Measurements from ENCODE around the gene TNFRSF18. TPM values are rescaled to one million over a fixed set of nuclear protein-coding genes. Genes with fewer than 3 reads are reported as not detected.
"Not testable (repeated sequence)": the region's sequence is repeated elsewhere in the genome, so short reads cannot be mapped to it uniquely, and the experiment has no call there.

Gene TNFRSF18
- total and polyA plus RNA-seq, 2 experiments from 2014 or later, result 1.3 TPM; not detected in 1

- Histone ChIP-seq H3K9me3 (ENCODE audit: low read depth) (no peaks in the 10 kb centered on the region), H3K4me3 (no peak overlapping the region), H3K9me2 (replicated peaks; ENCODE audit: insufficient read depth) (no peaks in the 10 kb centered on the region), H3K27ac (no peak overlapping the region), H3K36me3 (replicated peaks; ENCODE audit: insufficient read depth, low read depth) (no peaks in the 10 kb centered on the region), H3K79me2 (no peaks in the 10 kb centered on the region), H3K4me1 (ENCODE audit: insufficient read depth) (no peaks in the 10 kb centered on the region), H4K20me1 (ENCODE audit: insufficient read depth, poor library complexity, severe bottlenecking) (no peaks in the 10 kb centered on the region), H3K27me3 (no peaks in the 10 kb centered on the region), H2AFZ (no peak overlapping the region), H3K4me2 (no peak overlapping the region)
- WGBS (ENCODE audit: low lambda C conversion rate, missing lambda C conversion rate), result 89% methylated on average over 13 of the region's 13 CpGs
- DNase-seq (ENCODE audit: low spot score), result no peak
- TF ChIP-seq EZH2phosphoT487 (IDR thresholded peaks at IDR 0.05; ENCODE audit: low read depth, severe bottlenecking, unreplicated experiment) (no peak), EZH2 (IDR thresholded peaks at IDR 0.05; ENCODE audit: borderline replicate concordance) (no peak)
Measured at GRCh38 chr1:1196431-1197187, 9.8 kb downstream of the TNFRSF18 start.

- not testable (repeated sequence) for H3K79me2 ChIP-seq, H3K4me2 ChIP-seq
Measured at GRCh38 chr1:1195726-1196125, 10.7 kb downstream of the TNFRSF18 start.

GRCh38 chr1:1194723-1195122 lies 11.7 kb downstream of the TNFRSF18 start:
- Histone ChIP-seq H3K79me2 (no peaks in the 10 kb centered on the region), H3K4me2 (no peak overlapping the region), H3K9me2 (replicated peaks; ENCODE audit: insufficient read depth) (no peaks in the 10 kb centered on the region), H3K9me3 (ENCODE audit: low read depth) (no peaks in the 10 kb centered on the region), H3K4me3 (no peak overlapping the region), H3K4me1 (ENCODE audit: insufficient read depth) (no peaks in the 10 kb centered on the region), H3K27ac (no peak overlapping the region), H2AFZ (no peak overlapping the region), H3K27me3 (no peaks in the 10 kb centered on the region), H3K36me3 (replicated peaks; ENCODE audit: insufficient read depth, low read depth) (no peaks in the 10 kb centered on the region), H4K20me1 (ENCODE audit: insufficient read depth, poor library complexity, severe bottlenecking) (no peaks in the 10 kb centered on the region)
- TF ChIP-seq EZH2phosphoT487 (IDR thresholded peaks at IDR 0.05; ENCODE audit: low read depth, severe bottlenecking, unreplicated experiment), result no peak
- DNase-seq (ENCODE audit: low spot score), result no peak
- 82% methylated on average over 3 of the region's 3 CpGs for WGBS (ENCODE audit: low lambda C conversion rate, missing lambda C conversion rate)

More at GRCh38 chr1:1195726-1196125, 10.7 kb downstream of the TNFRSF18 start:
- not testable (repeated sequence) for H3K9me3 ChIP-seq (ENCODE audit: low read depth); H4K20me1 ChIP-seq (ENCODE audit: insufficient read depth, poor library complexity, severe bottlenecking); H3K9me2 ChIP-seq (replicated peaks; ENCODE audit: insufficient read depth); H3K27ac ChIP-seq; H2AFZ ChIP-seq; H3K4me1 ChIP-seq (ENCODE audit: insufficient read depth); H3K27me3 ChIP-seq; H3K4me3 ChIP-seq; H3K36me3 ChIP-seq (replicated peaks; ENCODE audit: insufficient read depth, low read depth); DNase-seq (ENCODE audit: low spot score)
- 85% methylated on average over 6 of the region's 6 CpGs for WGBS (ENCODE audit: low lambda C conversion rate, missing lambda C conversion rate)

GRCh38 chr1:1191734-1192133 lies 14.7 kb downstream of the TNFRSF18 start:
- 91% methylated on average over 11 of the region's 11 CpGs for WGBS (ENCODE audit: low lambda C conversion rate, missing lambda C conversion rate)
- Histone ChIP-seq H2AFZ (no peak overlapping the region), H3K27ac (no peak overlapping the region), H3K9me3 (ENCODE audit: low read depth) (no peaks in the 10 kb centered on the region), H3K4me3 (no peak overlapping the region), H3K4me2 (no peak overlapping the region), H3K36me3 (replicated peaks; ENCODE audit: insufficient read depth, low read depth) (no peaks in the 10 kb centered on the region), H3K27me3 (no peaks in the 10 kb centered on the region), H3K79me2 (no peaks in the 10 kb centered on the region), H3K4me1 (ENCODE audit: insufficient read depth) (no peaks in the 10 kb centered on the region), H4K20me1 (ENCODE audit: insufficient read depth, poor library complexity, severe bottlenecking) (no peaks in the 10 kb centered on the region), H3K9me2 (replicated peaks; ENCODE audit: insufficient read depth) (no peaks in the 10 kb centered on the region)
- TF ChIP-seq EZH2 (IDR thresholded peaks at IDR 0.05; ENCODE audit: borderline replicate concordance), result no peak
- no peak for TF ChIP-seq CTCF (IDR thresholded peaks at IDR 0.05; ENCODE audit: poor library complexity)
- no peak for TF ChIP-seq EZH2phosphoT487 (IDR thresholded peaks at IDR 0.05; ENCODE audit: low read depth, severe bottlenecking, unreplicated experiment)
- DNase-seq (ENCODE audit: low spot score), result no peak

GRCh38 chr1:1189111-1189510 lies 17.3 kb downstream of the TNFRSF18 start:
- no peaks in the 10 kb centered on the region for H3K4me1 ChIP-seq (ENCODE audit: insufficient read depth)
- no peak overlapping the region for H3K4me3 ChIP-seq
- H3K9me3 ChIP-seq (ENCODE audit: low read depth), result no peaks in the 10 kb centered on the region
- H3K79me2 ChIP-seq, result no peaks in the 10 kb centered on the region
- H3K4me2 ChIP-seq, result no peak overlapping the region
- no peak for DNase-seq (ENCODE audit: low spot score)
- no peaks in the 10 kb centered on the region for H3K27me3 ChIP-seq
- no peak overlapping the region for H2AFZ ChIP-seq
- no peaks in the 10 kb centered on the region for H3K36me3 ChIP-seq (replicated peaks; ENCODE audit: insufficient read depth, low read depth)
- no peak overlapping the region for H3K27ac ChIP-seq
- TF ChIP-seq EZH2 (IDR thresholded peaks at IDR 0.05; ENCODE audit: borderline replicate concordance) (no peak), CTCF (IDR thresholded peaks at IDR 0.05; ENCODE audit: poor library complexity) (no peak), EZH2phosphoT487 (IDR thresholded peaks at IDR 0.05; ENCODE audit: low read depth, severe bottlenecking, unreplicated experiment) (no peak)
- H4K20me1 ChIP-seq (ENCODE audit: insufficient read depth, poor library complexity, severe bottlenecking), result no peaks in the 10 kb centered on the region
- 89% methylated on average over 5 of the region's 5 CpGs for WGBS (ENCODE audit: low lambda C conversion rate, missing lambda C conversion rate)
- no peaks in the 10 kb centered on the region for H3K9me2 ChIP-seq (replicated peaks; ENCODE audit: insufficient read depth)

All from hepatocyte (in vitro differentiated cells).